Activated CD4-positive, alpha-beta T cell treated with anti-CD3 and anti-CD28 coated beads, Interleukin-2, amount 50 U/mL, for 16 hours (primary cell): ENCODE data around the gene XPNPEP3.
"Not testable (repeated sequence)": the region's sequence is repeated elsewhere in the genome, so short reads cannot be mapped to it uniquely, and the experiment has no call there.

ENCODE experiments used
- DNase-seq: peaks from one replicate; pipeline ENCODE4 v3.0.0-alpha.2; 2020

Gene XPNPEP3

DNA sequence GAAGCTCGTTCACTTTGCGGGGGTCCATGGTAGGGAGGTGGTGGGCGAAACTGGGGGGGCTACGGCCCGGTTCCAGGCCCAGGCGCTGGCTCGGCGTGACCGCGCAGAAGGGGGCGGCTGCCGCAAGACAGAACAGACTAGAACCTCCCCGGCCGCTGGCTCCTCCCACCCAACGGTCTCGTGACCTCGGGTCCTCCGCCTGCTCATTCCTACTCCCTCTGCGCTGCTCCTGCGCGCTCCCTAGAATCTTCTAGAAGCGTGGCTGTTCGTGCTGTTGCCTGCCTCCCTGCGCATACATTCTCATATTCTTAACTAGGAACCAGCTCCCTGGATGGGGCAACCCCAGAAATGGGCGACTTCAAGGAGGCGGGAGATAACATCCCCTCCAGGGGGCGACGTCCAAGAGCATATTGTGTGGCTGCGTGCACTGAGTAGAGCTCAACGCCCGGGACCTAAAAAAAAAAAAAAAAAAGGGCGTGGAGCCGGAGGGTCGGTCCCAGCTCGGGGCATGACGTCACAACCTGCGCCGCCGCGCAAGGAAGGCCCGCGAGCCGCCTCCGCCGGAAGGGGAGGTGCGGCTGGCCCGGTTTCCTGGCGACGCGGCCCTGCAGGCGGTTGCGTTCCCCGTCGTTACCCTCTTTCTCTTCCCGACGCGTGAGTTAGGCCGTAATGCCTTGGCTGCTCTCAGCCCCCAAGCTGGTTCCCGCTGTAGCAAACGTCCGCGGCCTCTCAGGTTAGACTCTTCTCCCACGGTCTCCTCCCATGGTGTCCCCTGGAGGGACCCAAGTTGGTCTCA is at the start of gene XPNPEP3, which contains the start of gene ST13:
XPNPEP3 (plus strand) TSS at position 636 of the 796 bp plus-strand sequence; CDS start at position 670, 34 bp downstream.
ST13 (minus strand) TSS at position 127 of the 796 bp plus-strand sequence; CDS start at position 28, 99 bp downstream.
- DNase-seq, result peak; percentile 97

DNA sequence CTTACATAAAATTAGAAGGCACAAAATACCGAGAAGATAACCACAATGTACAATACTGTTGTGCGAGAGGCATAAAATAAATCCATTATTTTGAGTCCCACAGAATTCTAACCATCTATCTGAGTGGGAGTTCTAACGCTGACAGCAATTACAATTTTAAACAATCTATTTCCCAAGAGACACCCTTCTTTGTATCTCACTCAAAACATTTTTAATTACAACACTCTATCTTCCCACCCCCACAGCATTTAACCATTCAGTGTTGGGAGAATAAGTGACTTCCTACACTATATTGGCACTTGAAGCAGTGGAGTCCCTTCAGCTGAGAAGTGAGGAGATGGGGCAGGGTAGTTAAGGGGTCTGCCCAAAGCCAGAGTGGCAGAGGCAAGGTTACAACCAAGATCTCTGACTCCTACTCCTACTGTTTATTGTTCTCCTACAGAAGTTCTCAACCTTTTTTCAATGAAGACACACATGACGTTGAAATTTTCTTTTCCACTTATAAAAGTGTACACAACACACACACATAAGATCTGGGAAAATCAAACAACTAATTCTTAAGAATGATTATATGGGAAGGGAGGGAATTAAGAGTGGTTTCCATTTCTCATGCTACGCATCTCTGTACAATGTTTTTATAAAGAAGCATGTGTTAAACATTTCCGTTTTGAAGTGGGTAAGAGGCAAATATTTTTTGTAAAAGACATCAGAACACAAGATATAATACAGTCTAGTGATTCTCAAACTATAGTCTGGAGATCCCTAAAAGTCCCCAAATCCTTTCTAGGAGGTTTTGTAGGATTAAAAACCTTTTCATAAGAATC is 48.7 kb upstream of the XPNPEP3 start:
- no peak for DNase-seq

DNA sequence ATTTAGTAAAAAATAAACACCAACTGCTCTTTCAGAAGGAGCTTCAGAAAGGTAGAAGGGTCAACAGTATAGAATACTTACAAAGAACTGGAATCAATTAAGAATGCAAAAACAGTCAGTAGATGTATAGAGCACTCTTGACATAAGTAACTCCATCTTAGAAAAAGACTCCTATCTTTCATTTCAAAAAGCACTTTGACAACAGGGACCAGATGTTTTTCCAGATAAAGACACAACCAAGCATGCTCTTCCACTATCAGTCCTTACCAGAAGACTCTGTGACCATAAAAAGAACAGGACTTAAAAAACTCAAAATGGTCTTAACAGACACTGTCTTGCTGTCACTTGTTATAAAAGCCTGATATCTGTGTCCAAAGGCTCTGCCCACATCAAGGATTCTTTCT is 43.0 kb upstream of the XPNPEP3 start:
- DNase-seq, result no peak

DNA sequence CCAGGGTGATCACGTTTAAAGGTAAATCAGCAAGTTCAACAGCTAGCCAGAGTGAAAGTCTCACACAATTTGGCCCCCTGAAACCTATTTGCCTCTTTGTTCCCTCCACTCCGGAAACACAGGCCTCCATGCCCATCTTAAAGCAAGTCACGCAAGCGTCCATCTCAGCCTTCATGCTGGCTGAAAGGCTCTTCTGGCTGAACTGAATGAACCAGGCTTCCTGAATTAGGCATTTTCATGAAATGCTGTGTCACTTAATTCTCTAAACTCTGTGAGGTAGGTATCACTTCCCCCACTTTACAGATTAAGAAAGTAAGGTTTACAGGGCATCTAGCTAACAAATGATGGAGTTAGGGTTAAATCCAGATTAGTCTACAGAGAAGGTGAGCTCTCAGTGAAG is 39.2 kb upstream of the XPNPEP3 start:
- peak; percentile 5 for DNase-seq

DNA sequence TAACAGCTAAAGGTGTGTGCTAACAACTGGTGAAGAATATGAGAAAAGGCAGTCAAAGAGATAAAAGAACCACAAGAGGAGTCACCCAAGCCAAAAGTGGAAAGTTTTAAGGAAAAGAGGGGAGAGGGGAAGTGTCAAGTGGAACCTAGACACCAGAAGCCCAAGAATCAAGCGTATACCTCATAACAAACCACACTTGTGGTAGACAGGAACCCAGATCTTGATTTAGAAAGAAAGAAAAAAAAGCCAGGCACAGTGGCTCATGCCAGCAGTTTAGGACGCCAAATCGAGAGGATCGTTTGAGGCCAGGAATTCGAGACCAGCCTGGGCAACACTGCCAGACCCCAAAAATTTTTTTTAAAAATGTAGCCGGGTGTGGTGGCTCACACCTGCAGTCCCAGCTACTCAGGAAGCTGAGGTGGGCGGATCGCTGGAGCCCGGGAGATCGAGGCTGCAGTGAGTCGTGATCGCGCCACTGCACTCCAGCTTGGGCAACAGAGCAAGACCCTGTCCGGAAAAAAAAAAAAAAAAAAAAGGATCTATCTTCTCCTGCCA is 38.7 kb upstream of the XPNPEP3 start:
- DNase-seq, result peak; percentile 36

DNA sequence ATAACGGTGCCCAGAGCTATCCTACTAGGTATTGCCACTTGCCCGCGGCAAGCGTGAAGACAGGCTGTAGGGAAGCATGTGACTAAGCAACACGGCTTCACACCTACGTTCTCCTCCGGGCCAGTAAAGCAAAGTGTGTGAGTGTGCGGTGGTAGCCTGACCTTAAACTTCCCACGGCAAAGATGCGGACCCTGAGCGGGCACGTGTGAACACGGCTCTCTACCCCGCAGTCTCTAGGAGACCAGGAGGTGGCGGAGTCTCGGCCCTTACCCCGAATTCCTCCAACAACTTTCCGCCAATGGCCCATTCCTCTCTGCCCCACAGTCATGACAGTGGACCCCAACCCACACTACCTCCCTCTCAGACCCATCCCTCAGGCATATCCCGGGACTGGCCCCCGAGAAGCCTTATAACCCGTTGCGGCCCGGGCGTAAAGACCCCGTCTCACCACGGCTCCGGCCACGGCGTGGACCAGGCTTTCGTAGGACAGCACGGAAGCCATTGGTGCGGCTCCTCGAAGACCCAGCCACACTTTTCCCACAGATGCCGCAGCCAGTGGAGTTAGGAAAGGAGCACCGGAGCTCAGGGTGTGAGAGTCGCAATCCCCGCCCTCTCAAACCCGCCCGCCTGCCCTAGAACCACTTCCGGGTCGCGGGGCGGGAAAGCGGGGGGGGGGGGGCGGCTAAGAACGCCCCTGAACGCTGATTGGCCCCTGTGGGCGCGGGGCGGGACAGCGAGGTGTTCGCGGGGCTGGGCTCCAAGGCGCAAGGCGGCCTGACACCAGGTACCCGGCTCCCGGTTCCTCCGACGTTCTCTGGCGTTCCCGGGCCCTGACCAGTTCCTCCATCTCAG is 38.0 kb upstream of the XPNPEP3 start, which contains the start of gene SLC25A17:
SLC25A17 (minus strand) TSS at position 600 of the 852 bp plus-strand sequence; CDS start at position 502, 98 bp downstream.
- peak; percentile 89 for DNase-seq

DNA sequence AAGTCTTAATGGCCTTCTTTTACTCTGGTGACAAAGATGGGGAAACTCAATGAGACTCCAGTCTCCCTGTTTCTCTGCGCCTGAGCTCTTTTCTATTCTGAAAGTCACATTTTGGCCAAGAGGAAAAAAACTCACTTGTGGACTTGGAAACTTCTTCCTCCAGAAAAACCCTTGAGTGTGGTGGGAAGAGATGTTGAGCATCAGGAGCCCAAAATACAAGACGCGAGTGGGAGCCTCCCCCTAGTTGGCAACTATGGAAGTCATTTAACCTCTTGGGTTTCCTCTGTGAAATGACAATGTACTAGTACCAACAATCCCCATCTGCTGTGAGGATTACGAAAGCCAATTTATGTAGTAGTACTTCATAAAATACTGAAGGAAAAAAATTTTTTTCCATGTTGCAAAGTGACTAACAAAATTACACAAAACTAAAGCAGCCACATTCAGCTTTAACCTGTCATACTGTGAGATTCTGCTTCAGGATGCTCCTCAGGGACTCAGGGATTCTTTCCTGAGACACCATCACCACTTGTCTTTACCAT is 37.3 kb upstream of the XPNPEP3 start:
- DNase-seq, result peak; percentile 29

DNA sequence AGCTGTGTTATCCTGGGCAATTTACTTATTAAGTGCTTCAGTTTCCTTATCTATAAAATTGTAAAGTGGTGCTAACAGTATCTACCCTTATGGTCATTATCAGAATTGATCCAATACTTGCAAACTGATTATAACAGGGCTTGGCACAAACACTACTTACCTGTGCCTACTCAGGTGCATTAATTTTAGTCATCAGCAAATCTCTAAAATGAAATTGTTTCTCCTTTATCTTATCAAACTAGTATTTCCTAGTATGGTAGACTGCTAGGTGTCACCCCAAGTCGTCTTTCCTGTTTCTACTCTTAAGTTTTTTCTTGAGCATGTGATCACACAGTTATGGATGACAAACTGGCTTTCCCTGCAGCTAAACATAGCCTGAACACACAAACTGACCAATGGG is 33.5 kb upstream of the XPNPEP3 start:
- no peak for DNase-seq

DNA sequence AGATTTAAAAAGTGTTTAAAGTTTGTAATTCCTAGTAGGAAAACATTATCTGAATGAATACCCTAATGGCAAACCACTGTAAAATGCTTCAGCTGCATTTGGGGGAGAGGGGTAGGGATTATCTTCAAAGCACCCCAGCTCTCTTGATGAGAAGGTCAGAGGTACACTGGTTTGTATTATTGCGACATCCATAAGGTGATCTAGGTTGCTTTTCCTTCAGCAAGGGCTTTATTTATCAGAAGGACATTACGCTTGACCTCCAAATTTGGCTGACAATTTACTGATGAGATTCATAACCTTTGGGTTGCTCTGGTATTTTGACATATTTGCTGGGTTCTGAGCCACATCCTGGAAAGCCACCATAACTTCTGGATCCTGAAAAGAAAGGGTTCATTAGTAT is 30.7 kb upstream of the XPNPEP3 start:
- DNase-seq, result not testable (repeated sequence)

DNA sequence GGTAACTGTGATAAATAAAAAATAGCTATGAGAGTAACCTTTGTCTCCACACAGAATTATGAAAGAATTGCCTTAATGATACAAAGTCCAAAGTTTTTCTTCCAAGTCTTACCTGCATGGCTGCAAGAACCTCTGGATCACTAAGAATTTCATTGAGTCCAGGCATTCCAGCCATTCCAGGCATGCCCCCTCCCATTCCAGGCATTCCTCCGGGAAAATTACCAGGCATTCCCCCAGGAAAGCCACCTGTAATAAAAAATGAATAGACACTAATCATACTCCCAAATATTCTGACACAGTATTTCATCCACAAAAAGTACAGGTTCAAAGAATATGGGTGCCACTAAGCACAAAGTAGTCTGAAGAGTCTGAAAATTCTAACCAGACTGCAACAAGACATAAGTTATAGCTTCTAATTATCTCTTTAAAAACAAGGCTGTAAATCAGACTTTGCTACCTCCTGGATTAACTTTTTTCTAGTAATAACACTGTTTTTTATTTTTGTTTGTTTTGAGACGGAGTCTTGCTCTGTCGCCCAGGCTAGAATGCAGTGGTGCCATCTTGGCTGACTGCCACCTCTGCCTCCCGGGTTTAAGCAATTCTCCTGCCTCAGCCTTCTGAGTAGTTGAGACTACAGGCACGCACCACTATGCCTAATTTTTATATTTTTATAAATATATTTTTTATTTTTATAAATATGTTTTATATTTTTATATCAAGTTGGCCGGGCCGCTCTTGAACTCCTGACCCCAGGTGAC is 29.8 kb upstream of the XPNPEP3 start:
- DNase-seq, result no peak

DNA sequence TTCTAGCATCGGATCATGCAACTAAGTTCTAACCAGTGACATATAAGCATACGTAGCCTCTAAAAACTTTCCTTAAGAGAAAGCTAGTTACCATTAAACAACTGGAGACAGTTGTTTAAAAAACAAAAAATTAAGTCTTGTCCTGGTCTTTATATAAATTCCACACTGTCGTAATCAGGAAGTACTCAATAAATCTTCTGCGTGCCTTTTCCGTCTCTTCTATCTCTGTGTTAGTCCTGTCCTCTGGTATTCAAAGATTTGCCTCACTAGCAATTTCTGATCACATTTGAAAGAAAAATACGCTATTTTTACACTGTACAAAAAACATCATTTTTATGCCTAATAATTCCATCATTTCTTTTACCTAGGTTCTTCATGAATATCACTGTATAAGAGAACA is 27.8 kb upstream of the XPNPEP3 start:
- no peak for DNase-seq

DNA sequence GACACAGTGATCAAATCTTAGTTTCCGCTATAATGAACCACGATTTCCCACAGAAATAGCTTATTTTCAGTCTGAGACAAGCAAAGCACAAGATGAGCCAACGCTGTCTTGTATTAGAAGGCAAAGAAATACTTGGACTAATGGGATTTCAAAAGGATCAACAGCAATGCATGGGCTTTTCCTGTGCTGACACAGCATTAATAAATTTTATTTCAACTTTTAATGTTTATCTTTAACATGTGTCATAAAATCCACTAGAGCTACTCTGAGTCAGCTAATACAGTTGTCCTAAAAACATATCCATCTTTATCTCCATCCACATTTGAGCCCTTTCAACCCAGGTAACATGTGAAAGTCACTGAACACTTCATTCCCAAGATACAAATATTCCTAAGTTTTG is 22.3 kb upstream of the XPNPEP3 start:
- no peak for DNase-seq

DNA sequence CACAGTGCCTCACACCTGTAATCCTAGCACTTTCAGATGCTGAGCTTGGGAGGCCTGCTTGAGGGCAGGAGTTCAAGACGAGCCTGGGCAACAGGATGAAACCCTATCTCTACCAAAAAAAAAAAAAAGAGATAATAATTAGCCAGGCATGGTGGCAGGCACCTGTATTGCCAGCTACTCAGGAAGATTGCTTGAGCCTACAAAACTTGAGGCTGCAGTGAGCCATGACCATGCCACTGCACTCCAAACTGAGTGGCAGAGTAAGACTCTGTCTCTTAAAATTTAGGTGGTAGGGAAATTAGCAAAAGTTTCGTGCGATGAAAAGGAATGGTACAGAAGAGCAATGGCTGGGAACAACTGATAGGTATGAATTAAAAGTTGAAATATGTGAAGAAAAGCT is 18.5 kb upstream of the XPNPEP3 start:
- DNase-seq, result no peak

DNA sequence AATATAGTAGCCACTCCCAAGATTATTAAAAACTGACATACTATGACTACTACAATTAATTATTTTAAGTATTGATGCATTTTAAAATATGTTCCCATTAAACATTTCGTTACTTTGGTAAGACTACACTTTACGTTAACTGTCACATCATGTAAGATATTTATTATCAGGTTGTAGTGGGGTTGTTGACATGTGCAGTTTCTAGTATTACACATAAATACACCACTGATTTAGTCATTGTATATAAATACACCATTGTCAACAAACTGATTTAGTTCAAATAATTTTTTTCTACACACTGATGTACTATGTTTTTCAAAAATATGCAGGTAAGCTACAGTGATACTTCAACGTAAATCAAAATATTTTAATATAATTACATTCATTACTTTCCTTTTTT is 12.0 kb upstream of the XPNPEP3 start:
- DNase-seq, result no peak

DNA sequence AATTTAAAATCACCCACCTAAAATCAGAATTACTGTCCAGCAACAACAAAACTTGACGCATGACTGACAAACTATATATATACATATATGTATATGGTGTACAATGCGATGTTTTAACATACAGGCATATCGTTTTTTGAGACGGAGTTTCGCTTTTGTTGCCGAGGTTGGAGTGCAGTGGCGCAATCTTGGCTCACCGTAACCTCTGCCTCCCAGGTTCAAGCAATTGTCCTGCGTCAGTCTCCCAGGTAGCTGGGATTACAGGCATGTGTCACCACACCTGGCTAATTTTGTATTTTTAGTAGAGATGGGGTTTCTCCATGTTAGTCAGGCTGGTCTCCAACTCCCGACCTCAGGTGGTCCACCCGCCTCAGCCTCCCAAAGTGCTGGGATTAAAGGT is 11.1 kb upstream of the XPNPEP3 start:
- DNase-seq, result not testable (repeated sequence)

DNA sequence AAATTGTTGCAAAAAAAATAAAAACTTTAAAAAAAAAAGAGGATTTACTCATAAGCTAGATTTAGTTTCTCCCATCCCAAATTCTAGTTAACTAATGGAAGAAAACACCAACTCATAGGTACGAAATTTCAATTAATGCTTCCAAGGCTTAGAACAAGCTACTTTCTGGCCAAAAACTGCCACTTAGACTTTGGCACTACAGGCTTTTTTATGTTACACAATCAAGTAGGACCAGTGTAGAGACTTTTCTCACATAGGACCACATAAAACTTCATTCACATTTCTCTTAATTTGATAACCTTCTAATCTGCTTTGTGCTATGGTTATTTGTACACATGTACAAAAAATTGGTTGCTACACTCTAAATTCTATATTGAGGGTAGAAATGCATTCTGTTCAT is 3.6 kb upstream of the XPNPEP3 start:
- no peak for DNase-seq

DNA sequence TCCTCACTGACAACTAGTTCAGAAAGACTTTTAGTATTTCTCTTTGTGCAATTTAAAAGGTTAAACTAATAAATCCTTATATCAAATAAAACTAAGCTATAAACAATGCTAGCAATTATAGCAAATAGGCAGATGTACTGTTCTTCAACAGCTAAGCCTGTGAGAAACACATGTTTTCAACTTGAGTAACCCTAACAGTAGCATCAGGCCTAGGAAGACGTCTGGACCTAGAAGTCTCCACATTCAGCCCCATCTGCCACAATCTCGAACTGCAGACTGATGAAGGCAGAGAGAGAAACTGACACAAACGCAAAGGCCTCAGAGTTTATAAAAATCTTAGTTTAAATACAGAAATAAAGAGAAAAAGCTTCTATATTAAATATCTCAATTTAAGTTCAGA is 3.0 kb upstream of the XPNPEP3 start:
- DNase-seq, result no peak

DNA sequence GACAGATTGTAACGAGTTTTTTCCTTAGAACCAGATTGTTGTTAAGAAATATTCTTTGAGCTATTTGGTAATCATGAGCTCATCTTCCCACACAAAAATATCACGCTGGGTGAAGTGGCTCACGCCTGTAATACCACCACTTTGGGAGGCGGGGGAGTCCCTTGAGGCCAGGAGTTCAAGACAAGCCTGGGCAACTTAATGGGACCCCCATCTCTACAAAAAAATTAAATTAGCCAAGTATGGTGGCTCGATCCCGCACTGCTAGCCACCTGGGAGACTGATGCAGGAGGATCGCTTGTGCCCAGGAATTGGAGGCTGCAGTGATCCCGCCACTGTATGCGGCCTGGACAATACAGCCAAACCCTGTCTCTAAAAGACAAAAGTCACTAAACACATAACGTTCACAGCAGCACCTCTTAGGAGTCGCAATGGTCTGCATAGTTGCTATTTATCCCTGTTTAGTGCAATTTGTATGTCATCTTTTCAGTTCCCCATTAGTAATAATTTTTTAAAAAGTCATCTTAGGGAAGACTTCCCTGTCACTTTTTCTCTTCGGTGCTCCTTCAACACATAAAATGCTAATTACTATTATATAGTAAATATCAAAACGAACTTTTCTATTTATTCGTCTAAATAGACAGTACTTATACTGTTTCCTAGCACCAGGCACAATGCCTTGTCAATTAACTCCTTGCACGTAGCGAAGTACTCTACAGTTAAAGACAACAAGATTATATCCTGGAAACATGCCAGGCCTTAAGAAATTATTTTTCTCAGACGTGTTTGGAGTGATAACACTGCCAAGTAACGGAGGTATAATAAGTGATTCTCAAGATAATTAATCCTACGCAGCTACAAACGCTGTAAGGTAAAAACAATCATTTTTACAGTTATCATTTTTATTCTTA is 1.6 kb upstream of the XPNPEP3 start:
- no peak for DNase-seq

DNA sequence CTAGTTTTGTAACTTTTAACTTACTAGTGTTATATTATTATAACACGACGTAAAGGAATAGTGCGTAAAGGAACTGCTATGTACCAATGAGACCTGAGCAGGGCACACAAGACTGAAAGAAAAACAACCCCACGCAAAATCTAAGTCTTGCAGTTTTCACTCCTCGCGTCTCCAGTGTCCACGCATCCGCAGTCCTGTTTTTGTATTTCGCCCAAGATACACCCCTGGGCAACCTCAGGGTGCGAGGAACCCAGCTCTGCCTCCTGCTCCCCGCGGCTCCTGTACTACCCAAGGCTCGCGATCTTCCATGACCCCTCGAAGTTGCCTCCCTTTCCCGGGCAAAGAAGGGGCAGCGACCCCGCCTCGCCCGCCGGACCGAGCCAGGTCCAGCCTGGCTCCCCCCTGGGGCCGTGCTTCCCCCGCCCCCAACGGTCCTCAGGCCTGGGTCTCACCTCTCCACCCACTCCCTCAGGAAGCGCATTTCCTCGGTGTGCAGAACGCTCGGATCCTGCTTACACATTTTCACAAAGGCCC is 902 bp upstream of the XPNPEP3 start:
- peak; percentile 18 for DNase-seq

DNA sequence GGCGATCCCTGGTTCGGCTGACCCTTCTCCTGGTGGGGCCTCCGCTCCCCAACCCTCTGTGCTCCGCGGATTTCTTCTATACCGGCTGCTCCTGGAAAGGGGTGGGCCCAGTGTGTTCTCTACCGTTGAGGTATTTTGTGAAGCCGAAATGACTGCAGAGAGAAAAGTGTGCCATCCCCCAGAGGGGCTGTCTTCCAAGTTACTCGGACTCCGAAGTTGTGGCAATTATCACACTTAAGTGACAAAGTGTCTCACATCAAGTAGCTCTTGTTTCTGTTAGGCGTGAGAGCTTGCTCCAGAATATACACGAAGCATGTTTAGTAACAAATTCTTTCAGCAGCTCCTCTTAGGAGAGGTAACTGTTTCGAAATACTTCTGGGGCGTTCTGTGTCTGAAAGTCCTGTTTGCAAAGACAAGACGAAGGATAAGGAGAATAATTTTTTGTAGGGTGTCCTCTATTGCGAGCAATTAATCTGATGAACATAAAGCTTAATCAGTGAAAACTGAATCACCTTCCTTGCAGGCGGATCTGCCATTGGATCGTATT is 434 bp downstream of the XPNPEP3 start:
- no peak for DNase-seq
